Coronary artery (tissue), 2 donors: ENCODE data around the gene KLHL3.

ENCODE experiments used
- DNase-seq: peaks from one replicate; pipeline ENCODE4 v3.0.0-alpha.2; 2017; ENCODE audit warnings: low spot score
- H3K27ac ChIP-seq, 2 donors: fragments of 200-600 bp; sonication (generic); one replicate each; pipeline ENCODE4 v1.5.1; 2016 to 2019
- H3K4me3 ChIP-seq: fragments of 200-600 bp; sonication (generic); 2 replicates; pipeline ENCODE4 v1.5.1; 2016; ENCODE audit warnings: mild to moderate bottlenecking, moderate library complexity
- CTCF ChIP-seq: fragments of 200-600 bp; sonication (generic); IDR thresholded peaks from one replicate; pipeline ENCODE4 v1.5.1; 2019; ENCODE audit warnings: antibody characterized with exemption

Gene KLHL3

DNA sequence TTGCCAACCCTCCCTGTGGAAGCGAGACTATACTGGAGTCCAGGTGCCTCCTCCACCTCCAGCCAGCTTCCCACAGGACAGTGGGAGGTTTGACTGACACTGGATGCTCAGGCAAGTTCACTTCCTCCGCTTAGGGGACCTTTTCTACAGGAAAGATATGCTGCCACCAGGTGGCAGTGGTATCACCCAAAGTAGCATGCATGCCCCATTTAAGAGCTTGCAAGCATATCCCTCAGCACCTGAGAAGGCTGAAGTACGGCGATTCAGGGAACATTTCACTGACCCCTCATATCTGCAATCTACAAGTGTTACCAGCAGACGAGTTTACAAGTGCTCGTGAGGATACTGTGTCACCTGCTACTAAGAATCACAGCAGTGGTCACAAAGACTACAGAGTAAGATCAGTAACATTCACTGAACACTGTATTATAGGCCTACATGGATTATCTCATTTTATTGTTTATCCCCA lies 75.5 kb downstream of the KLHL3 start:
- TF ChIP-seq CTCF, result peak; percentile 63
- Histone ChIP-seq H3K4me3 (no peak overlapping the region), H3K27ac (peak overlapping the region in 1 of 2 donors; percentile 20)
- DNase-seq, result peak; percentile 79

- DNase-seq, result no peak
- TF ChIP-seq CTCF, result no peak
- Histone ChIP-seq H3K4me3 (no peak overlapping the region), H3K27ac (peak overlapping the region in 1 of 2 donors; percentile 51)
Observed at GRCh38 chr5:137659209-137659608, 76.7 kb downstream of the KLHL3 start.

GRCh38 chr5:137658324-137658723 lies 77.6 kb downstream of the KLHL3 start:
- no peak for DNase-seq
- Histone ChIP-seq H3K4me3 (no peak overlapping the region), H3K27ac (no peak overlapping the region)
- TF ChIP-seq CTCF, result no peak

DNA sequence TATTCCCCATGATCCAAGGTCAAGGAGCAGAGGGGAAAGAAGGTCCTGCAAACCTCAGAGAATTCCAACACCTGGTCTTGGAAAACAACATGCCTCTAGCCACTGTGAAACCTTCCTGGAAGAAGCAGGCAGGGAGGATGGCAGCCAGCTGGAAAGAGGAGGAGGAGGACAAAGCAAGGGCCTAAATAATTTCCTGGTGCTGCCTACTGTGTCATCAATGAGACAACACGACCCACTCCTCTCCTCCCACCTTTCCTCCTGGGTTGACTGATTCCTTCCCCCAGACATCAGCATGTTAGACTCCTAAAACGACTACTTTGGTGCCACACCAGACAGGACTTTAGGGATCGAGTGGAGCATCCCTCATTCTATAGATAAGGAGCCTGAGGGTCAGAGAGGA lies 78.8 kb downstream of the KLHL3 start:
- Histone ChIP-seq H3K4me3 (no peak overlapping the region), H3K27ac (no peak overlapping the region)
- DNase-seq, result no peak
- TF ChIP-seq CTCF, result no peak

DNA sequence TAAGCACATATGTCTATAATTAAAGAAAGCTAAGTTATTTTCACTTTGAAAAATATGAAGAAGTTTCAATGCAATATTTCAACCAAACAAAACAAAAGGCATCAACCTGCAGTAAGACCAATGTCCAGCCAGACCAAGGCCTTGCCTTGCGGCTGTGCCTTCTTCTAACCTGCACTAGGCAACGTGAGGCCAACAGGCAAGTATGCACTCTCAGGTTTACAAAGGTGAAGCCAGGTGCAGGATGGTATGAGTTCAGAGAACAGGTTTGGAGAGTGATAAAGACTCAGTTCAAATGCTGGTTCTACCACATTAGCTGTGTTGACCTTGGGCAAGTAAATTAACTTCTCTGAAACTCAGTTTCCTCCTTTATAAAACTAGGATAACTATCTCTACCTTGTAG lies 79.3 kb downstream of the KLHL3 start:
- TF ChIP-seq CTCF, result no peak
- Histone ChIP-seq H3K27ac (no peak overlapping the region), H3K4me3 (no peak overlapping the region)
- no peak for DNase-seq

- Histone ChIP-seq H3K27ac (no peak overlapping the region), H3K4me3 (no peak overlapping the region)
- DNase-seq, result no peak
- TF ChIP-seq CTCF, result no peak
Observed at GRCh38 chr5:137651022-137651421, 84.9 kb downstream of the KLHL3 start.

DNA sequence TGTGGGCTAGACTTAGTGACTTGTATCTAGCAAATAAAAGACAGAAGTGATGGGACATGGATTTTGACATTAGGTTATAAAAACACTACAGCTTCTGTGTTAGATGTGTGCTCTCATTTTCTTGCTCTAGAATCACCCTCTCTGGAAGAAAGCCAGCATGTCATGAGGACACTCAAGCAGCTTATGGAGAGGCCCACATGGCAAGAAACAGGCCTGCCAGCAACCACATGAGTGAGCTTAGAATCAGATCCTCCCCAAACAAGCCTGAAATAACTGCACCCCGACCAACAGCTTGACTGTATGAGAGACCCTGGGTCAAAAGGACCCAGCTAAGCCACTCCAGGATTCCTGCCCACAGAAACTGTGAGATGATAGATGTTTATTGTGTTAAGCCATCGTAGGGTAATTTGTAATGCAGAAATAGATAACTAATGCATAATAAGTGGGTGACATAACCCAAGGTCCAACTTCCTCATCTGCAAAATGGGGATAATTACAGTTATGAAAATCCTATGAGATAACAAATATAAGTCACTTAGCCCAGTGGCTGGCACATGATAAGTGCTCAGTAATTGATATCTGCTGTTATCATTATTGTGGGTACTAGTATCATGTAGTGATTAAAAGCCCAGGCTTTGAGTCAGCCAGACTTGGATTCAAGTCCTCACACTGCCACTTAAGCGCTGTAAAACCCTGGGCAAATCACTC lies 86.5 kb downstream of the KLHL3 start:
- Histone ChIP-seq H3K27ac (no peak overlapping the region), H3K4me3 (no peak overlapping the region)
- TF ChIP-seq CTCF, result no peak
- no peak for DNase-seq
